B cell (primary cell): ENCODE data around the gene MRPL16.

Experiments
- EZH2 ChIP-seq: IDR thresholded peaks from 2 replicates; pipeline ENCODE4 v1.6.1; 2012; ENCODE audit warnings: borderline replicate concordance, low read depth, mild to moderate bottlenecking, moderate library complexity, low read length; ENCODE audit not compliant: insufficient read depth, poor library complexity, severe bottlenecking
- TF ChIP-seq, protein P1 (sequence below): fragments of 200-600 bp; IDR thresholded peaks from one replicate; pipeline ENCODE4 v1.8.0; 2022; ENCODE audit warnings: antibody characterized with exemption, mild to moderate bottlenecking

DNA sequence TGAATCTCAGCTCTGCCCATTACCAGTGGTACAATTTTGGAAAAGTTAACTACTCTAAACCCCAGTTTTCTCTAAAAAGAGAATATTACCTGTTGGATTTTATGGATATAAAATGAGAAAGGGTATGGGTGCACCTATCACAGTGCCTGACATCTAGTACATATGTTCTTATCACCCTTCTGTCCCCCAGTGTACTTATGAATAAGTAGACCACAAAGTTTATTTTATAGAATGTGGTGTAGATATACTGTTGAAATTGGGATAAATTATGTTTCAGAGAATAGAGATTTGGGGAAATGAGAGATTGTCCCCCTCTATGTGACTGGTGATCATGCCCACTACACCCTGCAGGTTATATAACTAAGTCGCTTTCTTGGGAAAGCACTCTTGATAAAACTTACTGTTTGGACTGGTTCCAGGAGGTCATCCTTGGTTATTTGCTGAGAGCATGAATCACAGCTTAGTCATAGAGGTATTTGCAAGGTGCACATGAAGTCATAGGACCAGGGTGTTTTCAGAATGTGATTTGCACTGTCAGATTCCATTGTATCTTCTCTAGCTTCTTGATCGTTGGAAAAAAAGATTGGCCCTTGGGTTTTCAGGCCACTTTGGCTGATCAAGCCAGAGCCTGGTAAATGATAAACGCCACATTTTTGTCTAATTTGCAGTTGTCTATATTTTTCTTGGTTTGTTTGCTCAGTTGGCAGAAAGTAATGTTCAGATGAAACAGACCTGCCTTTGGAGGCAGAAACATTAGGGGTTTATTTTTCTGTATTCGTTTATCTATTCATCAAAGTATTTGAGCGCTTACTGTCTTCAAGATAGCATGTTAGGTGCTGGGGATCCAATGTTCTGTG, 34.1 kb downstream of the MRPL16 start:
- TF ChIP-seq, protein P1, sequence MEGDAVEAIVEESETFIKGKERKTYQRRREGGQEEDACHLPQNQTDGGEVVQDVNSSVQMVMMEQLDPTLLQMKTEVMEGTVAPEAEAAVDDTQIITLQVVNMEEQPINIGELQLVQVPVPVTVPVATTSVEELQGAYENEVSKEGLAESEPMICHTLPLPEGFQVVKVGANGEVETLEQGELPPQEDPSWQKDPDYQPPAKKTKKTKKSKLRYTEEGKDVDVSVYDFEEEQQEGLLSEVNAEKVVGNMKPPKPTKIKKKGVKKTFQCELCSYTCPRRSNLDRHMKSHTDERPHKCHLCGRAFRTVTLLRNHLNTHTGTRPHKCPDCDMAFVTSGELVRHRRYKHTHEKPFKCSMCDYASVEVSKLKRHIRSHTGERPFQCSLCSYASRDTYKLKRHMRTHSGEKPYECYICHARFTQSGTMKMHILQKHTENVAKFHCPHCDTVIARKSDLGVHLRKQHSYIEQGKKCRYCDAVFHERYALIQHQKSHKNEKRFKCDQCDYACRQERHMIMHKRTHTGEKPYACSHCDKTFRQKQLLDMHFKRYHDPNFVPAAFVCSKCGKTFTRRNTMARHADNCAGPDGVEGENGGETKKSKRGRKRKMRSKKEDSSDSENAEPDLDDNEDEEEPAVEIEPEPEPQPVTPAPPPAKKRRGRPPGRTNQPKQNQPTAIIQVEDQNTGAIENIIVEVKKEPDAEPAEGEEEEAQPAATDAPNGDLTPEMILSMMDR: no peak
- no peak for TF ChIP-seq EZH2
